GM21723 (cell line): ENCODE results near the gene C1orf21.

Experiments
- ATAC-seq: cut with Tn5 transposase; IDR thresholded peaks from one replicate; pipeline ENCODE4 v1.9.1; 2021; ENCODE audit warnings: mild to moderate bottlenecking, moderate library complexity; ENCODE audit not compliant: unreplicated experiment

The C1orf21 gene

GRCh38 chr1:184443201-184443600 lies 56.4 kb downstream of the C1orf21 start:
- no peak for ATAC-seq

GRCh38 chr1:184443624-184444023 lies 56.8 kb downstream of the C1orf21 start:
- no peak for ATAC-seq

- no peak for ATAC-seq
Measured at GRCh38 chr1:184445997-184446396, 59.2 kb downstream of the C1orf21 start.

GRCh38 chr1:184447651-184448185 lies 60.9 kb downstream of the C1orf21 start:
- no peak for ATAC-seq

- ATAC-seq: no peak
Measured at GRCh38 chr1:184449916-184450315, 63.1 kb downstream of the C1orf21 start.

GRCh38 chr1:184455786-184456185 lies 69.0 kb downstream of the C1orf21 start:
- ATAC-seq: no peak

- no peak for ATAC-seq
Measured at GRCh38 chr1:184456189-184456588, 69.4 kb downstream of the C1orf21 start.

- ATAC-seq: no peak
Measured at GRCh38 chr1:184457500-184457899, 70.7 kb downstream of the C1orf21 start.

- no peak for ATAC-seq
Measured at GRCh38 chr1:184461321-184461720, 74.5 kb downstream of the C1orf21 start.

- ATAC-seq: no peak
Measured at GRCh38 chr1:184462155-184462554, 75.3 kb downstream of the C1orf21 start.

GRCh38 chr1:184462990-184463389 lies 76.2 kb downstream of the C1orf21 start:
- ATAC-seq: no peak

GRCh38 chr1:184463680-184464079 lies 76.9 kb downstream of the C1orf21 start:
- no peak for ATAC-seq

GRCh38 chr1:184464757-184465156 lies 77.9 kb downstream of the C1orf21 start:
- ATAC-seq: no peak

- ATAC-seq: no peak
Measured at GRCh38 chr1:184465489-184466146, 78.8 kb downstream of the C1orf21 start.

GRCh38 chr1:184467295-184467694 lies 80.5 kb downstream of the C1orf21 start:
- no peak for ATAC-seq

GRCh38 chr1:184469396-184469795 lies 82.6 kb downstream of the C1orf21 start:
- ATAC-seq: no peak

GRCh38 chr1:184471686-184472085 lies 84.9 kb downstream of the C1orf21 start:
- ATAC-seq: no peak

- ATAC-seq: no peak
Measured at GRCh38 chr1:184472136-184472535, 85.3 kb downstream of the C1orf21 start.

- no peak for ATAC-seq
Measured at GRCh38 chr1:184473176-184473966, 86.5 kb downstream of the C1orf21 start.

- ATAC-seq: no peak
Measured at GRCh38 chr1:184476187-184476586, 89.4 kb downstream of the C1orf21 start.

- ATAC-seq: no peak
Measured at GRCh38 chr1:184479435-184480167, 92.8 kb downstream of the C1orf21 start.
